ENCODE results near the gene PTPN20. TPM values are rescaled to one million over a fixed set of nuclear protein-coding genes. Genes with fewer than 3 reads are reported as not detected.
"Not testable (repeated sequence)": the region's sequence is repeated elsewhere in the genome, so short reads cannot be mapped to it uniquely, and the experiment has no call there.

Gene PTPN20
- total RNA-seq, 2 experiments from 2014 or later: 1.3 to 2.0 TPM

DNA sequence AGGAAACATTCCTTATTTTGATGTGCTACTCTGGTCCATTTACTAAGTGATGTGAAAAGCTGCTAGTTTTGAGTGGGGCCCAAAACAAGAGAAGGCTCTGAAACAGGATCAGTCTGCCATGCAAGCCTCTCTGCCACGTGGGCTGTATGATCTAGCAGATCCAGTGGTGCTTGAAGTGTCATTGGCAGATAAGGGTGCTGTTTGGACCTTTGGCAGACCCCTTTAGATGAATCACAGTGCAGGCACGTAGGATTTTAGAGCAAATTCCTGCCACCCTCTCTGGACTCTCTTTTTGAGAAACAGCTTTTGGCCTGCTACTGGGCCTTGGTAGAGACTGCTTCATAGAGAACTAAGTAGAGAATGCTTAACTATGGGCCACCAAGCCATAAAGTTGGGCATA, 69.0 kb downstream of the PTPN20 start:
- H3K9me3 Mint-ChIP-seq (ENCODE audit: low read depth); CTCF ChIA-PET; intact Hi-C loops (cut with DNase I, micrococcal nuclease); POLR2A ChIA-PET; H3K4me1 Mint-ChIP-seq; H3K36me3 Mint-ChIP-seq (ENCODE audit: low read depth); H3K27me3 Mint-ChIP-seq; H3K27ac Mint-ChIP-seq; H3K4me3 Mint-ChIP-seq; DNase-seq; ATAC-seq: not testable (repeated sequence)

DNA sequence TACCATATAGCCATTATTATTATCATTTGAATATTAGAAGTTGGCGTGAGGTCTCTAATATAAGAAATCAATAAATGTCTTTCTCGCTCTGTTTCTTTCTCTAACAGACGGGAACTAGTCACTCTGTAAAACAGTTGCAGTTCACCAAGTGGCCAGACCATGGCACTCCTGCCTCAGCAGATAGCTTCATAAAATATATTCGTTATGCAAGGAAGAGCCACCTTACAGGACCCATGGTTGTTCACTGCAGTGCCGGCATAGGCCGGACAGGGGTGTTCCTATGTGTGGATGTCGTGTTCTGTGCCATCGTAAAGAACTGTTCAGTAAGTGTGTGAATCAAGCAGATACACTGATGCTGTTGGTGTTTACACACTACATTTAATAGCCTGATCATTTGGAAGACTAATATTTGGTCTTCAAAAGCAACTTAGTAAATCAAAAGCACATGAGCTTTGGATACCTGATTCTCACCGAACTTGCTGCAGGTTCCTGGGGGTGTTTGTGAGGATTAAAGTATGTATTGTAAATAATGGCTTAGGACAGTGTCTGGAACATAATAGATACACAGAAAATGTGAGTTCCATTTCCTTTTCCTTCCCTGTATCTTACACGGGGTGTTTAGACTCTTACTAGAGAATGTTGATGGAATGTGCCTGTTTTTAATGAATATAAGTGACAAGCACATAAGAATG, 76.2 kb downstream of the PTPN20 start:
- DNase-seq; intact Hi-C loops (cut with DNase I, micrococcal nuclease); H3K4me3 Mint-ChIP-seq; H3K36me3 Mint-ChIP-seq (ENCODE audit: low read depth); POLR2A ChIA-PET; CTCF ChIA-PET; H3K27ac Mint-ChIP-seq; H3K4me1 Mint-ChIP-seq; H3K27me3 Mint-ChIP-seq; H3K9me3 Mint-ChIP-seq (ENCODE audit: low read depth): not testable (repeated sequence)
- peak; percentile 99 for ATAC-seq

DNA sequence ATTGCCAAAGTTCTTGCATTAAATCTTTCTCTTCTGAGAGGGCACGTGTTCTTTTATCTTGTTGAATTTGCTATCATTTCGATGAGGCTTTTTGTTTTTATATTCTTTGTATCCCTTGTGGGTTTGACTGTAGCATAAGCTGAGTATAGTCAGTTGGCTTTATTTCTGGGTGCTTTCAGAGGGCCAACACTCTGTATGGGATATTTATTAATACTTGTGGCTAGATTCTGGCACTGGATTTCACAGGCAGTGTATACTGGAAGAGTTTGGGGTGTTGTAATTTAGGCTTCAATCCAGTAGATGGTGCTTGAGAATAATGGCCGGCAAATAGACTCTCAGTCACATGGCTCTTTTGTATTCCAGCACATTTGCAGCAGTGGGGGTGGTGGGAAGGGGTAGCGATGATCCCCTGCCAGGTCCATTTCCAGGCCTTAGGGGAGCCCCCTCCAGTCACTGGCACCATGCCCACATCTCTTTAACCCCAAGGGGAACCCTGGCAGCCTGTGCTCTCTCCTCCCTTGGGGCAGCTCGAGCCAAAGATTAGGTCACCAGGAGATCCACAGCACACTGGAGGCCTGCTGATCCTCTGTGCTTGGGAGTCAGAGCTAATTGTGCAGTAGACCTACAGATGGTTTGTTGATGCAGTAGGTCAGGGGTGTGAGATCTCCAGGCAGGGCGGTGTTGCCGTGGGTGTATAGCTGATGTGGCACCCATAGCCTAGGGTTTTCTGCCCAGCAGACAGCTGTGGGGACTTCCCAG, 81.8 kb downstream of the PTPN20 start:
- intact Hi-C loops (cut with DNase I, micrococcal nuclease): no loop called here
- H3K4me3 Mint-ChIP-seq: no peak overlapping the region
- no peak for DNase-seq
- ChIA-PET CTCF (interaction anchor here (0.7 to 1.9 kb wide), 8 partner anchors 8 to 348 kb away, joined by 3 to 6 read pairs (median 3); no protein-coding TSS in a partner anchor), POLR2A (interaction anchor here (0.6 kb wide), 1 partner anchor 71 kb away, joined by 3 read pairs; no protein-coding TSS in a partner anchor)
- H3K4me1 Mint-ChIP-seq: no peaks in the 10 kb centered on the region
- ATAC-seq: no peak
- H3K27ac Mint-ChIP-seq: no peak overlapping the region
- peaks cover 4% of the 10 kb centered on the region for H3K9me3 Mint-ChIP-seq (ENCODE audit: low read depth)
- no peaks in the 10 kb centered on the region for H3K36me3 Mint-ChIP-seq (ENCODE audit: low read depth)
- peaks cover 2% of the 10 kb centered on the region for H3K27me3 Mint-ChIP-seq

DNA sequence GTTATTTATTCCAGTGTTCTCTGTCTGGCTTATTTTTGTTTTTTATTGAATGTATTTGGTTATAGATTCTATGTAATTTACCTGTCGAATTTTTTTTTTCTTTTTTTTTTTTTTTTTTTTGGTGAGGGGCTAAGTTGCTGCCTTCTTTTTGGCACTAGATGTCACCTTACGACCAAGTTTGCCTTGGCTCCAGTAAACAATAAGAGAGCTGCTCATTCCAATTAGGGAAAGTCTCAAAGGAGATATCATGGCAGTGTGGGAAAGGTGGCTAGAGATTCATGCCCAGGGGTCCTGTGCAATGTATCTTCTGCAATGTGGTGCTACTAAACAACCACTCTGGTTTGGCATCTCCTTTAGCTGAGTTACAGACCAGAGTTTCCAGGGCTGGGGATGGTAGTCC, 84.0 kb downstream of the PTPN20 start:
- ChIA-PET POLR2A (no interaction called here), CTCF (no interaction called here)
- no peak overlapping the region for H3K27ac Mint-ChIP-seq
- H3K36me3 Mint-ChIP-seq (ENCODE audit: low read depth): no peaks in the 10 kb centered on the region
- ATAC-seq: no peak
- DNase-seq: no peak
- peaks cover 4% of the 10 kb centered on the region for H3K9me3 Mint-ChIP-seq (ENCODE audit: low read depth)
- no peaks in the 10 kb centered on the region for H3K4me1 Mint-ChIP-seq
- peaks cover 2% of the 10 kb centered on the region for H3K27me3 Mint-ChIP-seq
- intact Hi-C loops (cut with DNase I, micrococcal nuclease): no loop called here
- no peak overlapping the region for H3K4me3 Mint-ChIP-seq

DNA sequence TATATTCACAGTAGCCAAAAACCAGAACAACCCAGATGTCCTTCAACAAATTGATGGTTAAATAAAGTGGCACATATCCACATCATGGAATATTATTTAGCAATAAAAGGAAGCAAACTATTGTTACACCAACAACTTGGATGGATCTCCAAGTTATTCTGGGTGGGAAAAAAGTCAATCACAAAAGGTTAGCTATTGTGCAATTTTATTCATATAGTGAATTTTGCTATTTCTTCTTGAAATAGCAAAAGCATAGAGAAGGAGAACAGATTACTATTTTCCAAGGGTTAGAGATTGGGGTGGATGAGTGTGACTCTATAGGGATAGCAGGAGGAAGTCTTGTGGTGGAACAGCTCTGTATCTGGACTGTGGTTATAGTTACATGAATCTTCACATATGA, 87.0 kb downstream of the PTPN20 start:
- POLR2A ChIA-PET: no interaction called here
- Mint-ChIP-seq H3K4me3 (no peak overlapping the region), H3K4me1 (no peaks in the 10 kb centered on the region), H3K27ac (no peak overlapping the region), H3K27me3 (peaks cover 2% of the 10 kb centered on the region), H3K9me3 (ENCODE audit: low read depth) (peaks cover 4% of the 10 kb centered on the region), H3K36me3 (ENCODE audit: low read depth) (no peaks in the 10 kb centered on the region)
- ATAC-seq: no peak
- intact Hi-C loops (cut with DNase I, micrococcal nuclease): no loop called here
- DNase-seq: no peak
- CTCF ChIA-PET: no interaction called here

GRCh38 chr10:46998595-46998994, 87.4 kb downstream of the PTPN20 start:
- DNase-seq (no peak), ATAC-seq (no peak)
- Mint-ChIP-seq H3K9me3 (ENCODE audit: low read depth) (peaks cover 4% of the 10 kb centered on the region), H3K4me3 (no peak overlapping the region), H3K27me3 (peaks cover 2% of the 10 kb centered on the region), H3K27ac (no peak overlapping the region), H3K4me1 (no peaks in the 10 kb centered on the region), H3K36me3 (ENCODE audit: low read depth) (no peaks in the 10 kb centered on the region)
- ChIA-PET POLR2A (no interaction called here), CTCF (no interaction called here)
- intact Hi-C loops (cut with DNase I, micrococcal nuclease): no loop called here

DNA sequence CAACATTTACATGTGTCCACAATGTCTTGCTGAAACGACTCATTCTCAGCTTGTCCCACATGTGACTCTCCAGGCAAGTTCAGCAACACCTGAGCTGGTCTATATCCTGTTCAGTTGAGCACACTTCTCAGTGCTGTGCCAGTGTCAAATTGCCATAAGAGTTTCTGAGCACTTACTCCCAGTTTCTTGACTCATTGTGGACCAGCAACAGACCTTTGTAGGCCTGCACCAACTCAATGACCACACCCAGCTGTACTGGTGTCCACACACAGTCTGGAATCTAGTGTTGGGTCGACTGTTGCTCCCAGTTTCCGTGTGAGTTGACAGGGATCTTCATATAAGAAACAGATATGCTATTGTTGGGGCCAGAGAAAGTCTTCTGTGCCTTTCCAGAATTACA, 88.0 kb downstream of the PTPN20 start:
- Mint-ChIP-seq H3K4me3 (no peak overlapping the region), H3K36me3 (ENCODE audit: low read depth) (no peaks in the 10 kb centered on the region), H3K27ac (no peak overlapping the region), H3K27me3 (peaks cover 2% of the 10 kb centered on the region), H3K4me1 (no peaks in the 10 kb centered on the region), H3K9me3 (ENCODE audit: low read depth) (peaks cover 4% of the 10 kb centered on the region)
- ChIA-PET CTCF (interaction anchor here (1.0 kb wide), 1 partner anchor 313 kb away, joined by 5 read pairs; no protein-coding TSS in a partner anchor), POLR2A (no interaction called here)
- intact Hi-C loops (cut with DNase I, micrococcal nuclease): no loop called here
- no peak for DNase-seq
- no peak for ATAC-seq

- intact Hi-C loops (cut with DNase I, micrococcal nuclease): no loop called here
- DNase-seq: no peak
- POLR2A ChIA-PET: no interaction called here
- Mint-ChIP-seq H3K9me3 (ENCODE audit: low read depth) (no peaks in the 10 kb centered on the region), H3K27ac (no peak overlapping the region), H3K4me1 (no peaks in the 10 kb centered on the region), H3K36me3 (ENCODE audit: low read depth) (no peaks in the 10 kb centered on the region), H3K27me3 (no peaks in the 10 kb centered on the region), H3K4me3 (no peak overlapping the region)
- ATAC-seq: no peak
- CTCF ChIA-PET: interaction anchor here (0.6 kb wide), 1 partner anchor 39 kb away, joined by 4 read pairs; no protein-coding TSS in a partner anchor
These were observed 97.5 kb downstream of the PTPN20 start for GRCh38 chr10:47008769-47009168.

DNA sequence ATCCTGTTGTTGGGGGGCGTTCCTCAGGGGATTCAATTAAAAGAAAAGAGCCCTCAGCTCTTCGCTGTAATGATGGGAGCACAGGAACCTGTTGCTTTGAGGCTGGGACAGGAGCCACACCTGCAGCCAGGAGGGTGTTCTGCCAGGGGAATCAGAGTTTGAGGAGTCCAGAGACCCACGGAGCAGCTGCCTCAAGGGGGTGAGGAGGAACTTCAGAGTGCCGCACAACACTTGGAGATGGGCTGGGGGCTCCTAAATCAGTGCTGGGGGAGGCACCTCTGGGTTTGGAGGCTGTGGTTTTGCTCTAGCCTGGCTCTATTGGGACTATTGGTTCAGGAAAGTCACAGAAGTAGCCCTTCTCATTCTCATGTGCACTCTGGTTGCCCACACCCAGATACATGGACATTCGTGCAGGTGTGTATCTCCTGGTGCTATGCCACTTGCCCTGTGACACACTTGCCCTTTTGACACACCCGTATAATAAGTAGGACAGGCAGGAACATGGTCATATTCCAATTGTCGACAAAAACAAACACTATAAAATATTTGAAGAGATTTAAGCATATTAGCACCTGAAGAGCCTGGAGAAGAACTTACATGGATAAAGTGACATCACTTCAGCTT, 98.1 kb downstream of the PTPN20 start:
- H3K27me3 Mint-ChIP-seq: no peaks in the 10 kb centered on the region
- no peak overlapping the region for H3K4me3 Mint-ChIP-seq
- intact Hi-C loops (cut with DNase I, micrococcal nuclease): no loop called here
- no peaks in the 10 kb centered on the region for H3K9me3 Mint-ChIP-seq (ENCODE audit: low read depth)
- H3K4me1 Mint-ChIP-seq: no peaks in the 10 kb centered on the region
- ChIA-PET CTCF (interaction anchor here (1.1 kb wide), 1 partner anchor 16 kb away, joined by 5 read pairs; no protein-coding TSS in a partner anchor), POLR2A (no interaction called here)
- H3K27ac Mint-ChIP-seq: no peak overlapping the region
- no peak for ATAC-seq
- H3K36me3 Mint-ChIP-seq (ENCODE audit: low read depth): no peaks in the 10 kb centered on the region
- DNase-seq: no peak

DNA sequence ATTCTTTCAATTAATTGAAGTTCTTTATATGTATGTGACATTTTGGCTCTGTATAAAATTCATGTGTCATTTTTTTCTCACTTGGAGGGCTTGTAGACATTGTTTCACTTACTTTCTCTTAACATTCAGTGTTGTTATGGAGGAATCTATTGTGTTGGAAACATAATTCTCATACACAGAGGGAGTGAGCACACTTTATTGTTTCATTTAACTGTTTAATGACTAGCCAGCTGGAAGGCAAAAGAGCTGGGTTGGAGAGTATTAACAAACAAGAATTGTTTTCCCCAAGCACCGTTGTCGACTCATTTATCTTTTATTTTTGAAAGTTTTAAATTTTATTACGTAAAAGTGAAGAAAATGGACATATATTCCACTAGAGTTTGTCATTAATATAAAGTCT, 98.8 kb downstream of the PTPN20 start:
- intact Hi-C loops (cut with DNase I, micrococcal nuclease): no loop called here
- CTCF ChIA-PET: interaction anchor here (1.1 kb wide), 1 partner anchor 15 kb away, joined by 5 read pairs; no protein-coding TSS in a partner anchor
- H3K27me3 Mint-ChIP-seq: no peaks in the 10 kb centered on the region

DNA sequence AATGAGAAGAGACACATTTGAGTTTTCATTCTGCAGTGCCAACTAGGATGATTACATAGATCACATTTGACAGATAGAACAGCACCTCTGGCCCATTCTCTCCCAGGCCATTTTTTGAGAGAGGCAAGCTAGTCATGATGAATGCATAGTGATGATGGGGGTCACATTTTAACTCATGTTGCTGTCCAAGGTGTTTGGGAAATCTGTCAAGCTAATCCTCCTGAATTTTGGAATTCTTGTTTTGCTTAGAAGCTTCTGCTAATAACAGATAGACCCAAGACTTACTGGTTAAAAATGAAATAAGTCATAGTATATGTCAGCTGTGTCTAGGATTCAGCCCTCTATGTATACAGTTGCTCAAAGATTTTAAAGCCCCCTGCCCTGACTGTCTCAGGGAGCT, 101.0 kb downstream of the PTPN20 start:
- no peak overlapping the region for H3K4me3 Mint-ChIP-seq
- intact Hi-C loops (cut with DNase I, micrococcal nuclease): no loop called here
- H3K36me3 Mint-ChIP-seq (ENCODE audit: low read depth): no peaks in the 10 kb centered on the region
- ChIA-PET POLR2A (no interaction called here), CTCF (interaction anchor here (0.7 to 1.8 kb wide), 4 partner anchors 11 to 329 kb away, joined by 3 to 5 read pairs (median 4); no protein-coding TSS in a partner anchor)
- DNase-seq: no peak
- H3K27me3 Mint-ChIP-seq: no peaks in the 10 kb centered on the region
- H3K4me1 Mint-ChIP-seq: no peaks in the 10 kb centered on the region
- no peak overlapping the region for H3K27ac Mint-ChIP-seq
- no peak for ATAC-seq
- no peaks in the 10 kb centered on the region for H3K9me3 Mint-ChIP-seq (ENCODE audit: low read depth)

More for the DNA sequence above, 98.8 kb downstream of the PTPN20 start:
- Mint-ChIP-seq H3K27ac (no peak overlapping the region), H3K36me3 (ENCODE audit: low read depth) (no peaks in the 10 kb centered on the region), H3K4me3 (no peak overlapping the region), H3K4me1 (no peaks in the 10 kb centered on the region), H3K9me3 (ENCODE audit: low read depth) (no peaks in the 10 kb centered on the region)
- no peak for ATAC-seq
- POLR2A ChIA-PET: no interaction called here
- no peak for DNase-seq
